ENCODE results near the gene ABAT. TPM values are rescaled to one million over a fixed set of nuclear protein-coding genes. Genes with fewer than 3 reads are reported as not detected.
"Not testable (repeated sequence)": the region's sequence is repeated elsewhere in the genome, so short reads cannot be mapped to it uniquely, and the experiment has no call there.

Gene ABAT
- polyA plus RNA-seq, 12 donors: 13.2 to 32.8 (median 19.9) TPM; not detected in 1

DNA sequence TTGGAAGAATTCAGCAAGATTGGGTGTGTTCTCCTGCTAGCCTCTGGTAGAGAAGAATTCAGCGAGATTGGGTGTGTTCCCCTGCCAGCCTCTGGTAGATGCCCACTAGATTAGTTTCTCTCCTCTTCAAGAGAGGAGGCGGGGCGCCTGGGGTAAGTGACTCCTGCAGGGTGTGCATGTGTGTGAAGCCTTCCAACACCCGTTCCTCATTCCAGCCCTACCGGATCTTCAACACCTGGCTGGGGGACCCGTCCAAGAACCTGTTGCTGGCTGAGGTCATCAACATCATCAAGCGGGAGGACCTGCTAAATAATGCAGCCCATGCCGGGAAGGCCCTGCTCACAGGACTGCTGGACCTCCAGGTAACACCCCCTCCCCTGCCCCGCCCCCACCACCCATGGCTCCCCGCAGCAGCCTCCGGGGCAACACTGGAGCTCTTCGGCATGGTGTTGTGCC, 101.7 kb downstream of the ABAT start:
- no peak for DNase-seq

DNA sequence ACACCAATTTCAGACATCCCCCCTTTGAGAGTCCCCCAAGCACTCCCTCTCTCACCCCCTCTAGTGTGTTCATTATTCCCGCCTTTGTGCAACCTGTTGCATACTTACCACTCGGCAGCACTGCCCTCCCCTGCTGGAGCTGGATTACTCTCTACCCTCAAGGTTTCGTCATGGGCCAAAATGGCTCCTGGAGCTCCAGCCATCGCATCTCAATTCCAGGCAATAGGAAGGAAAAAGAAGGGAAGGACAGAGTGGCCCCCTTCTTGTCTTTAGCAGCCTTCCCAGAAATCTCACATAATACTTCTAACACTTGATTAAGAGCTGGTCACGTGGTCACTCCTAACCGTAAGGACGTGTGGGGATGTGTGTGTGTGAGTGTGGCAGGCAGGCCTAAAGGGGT, 102.8 kb downstream of the ABAT start:
- no peak for DNase-seq

DNA sequence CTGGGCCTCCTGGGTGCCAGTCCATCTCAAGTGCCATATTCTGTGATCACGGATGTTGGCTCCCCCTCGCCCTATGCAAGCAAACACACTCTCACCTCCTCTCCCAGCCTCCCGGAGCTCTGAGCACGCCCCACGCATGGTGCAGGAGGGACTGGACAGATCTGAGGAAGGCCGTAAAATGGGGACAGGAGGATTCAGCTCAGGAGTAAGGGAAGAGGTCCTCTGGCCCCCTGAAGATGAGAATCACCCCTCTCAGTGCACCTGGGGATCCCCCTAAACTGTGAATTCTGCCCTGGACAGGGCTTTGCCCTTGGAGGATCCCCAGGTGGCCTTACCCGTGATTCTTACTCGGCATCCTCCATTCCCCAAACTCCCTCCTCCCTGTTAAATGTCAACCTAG, 107.4 kb downstream of the ABAT start:
- DNase-seq: no peak

DNA sequence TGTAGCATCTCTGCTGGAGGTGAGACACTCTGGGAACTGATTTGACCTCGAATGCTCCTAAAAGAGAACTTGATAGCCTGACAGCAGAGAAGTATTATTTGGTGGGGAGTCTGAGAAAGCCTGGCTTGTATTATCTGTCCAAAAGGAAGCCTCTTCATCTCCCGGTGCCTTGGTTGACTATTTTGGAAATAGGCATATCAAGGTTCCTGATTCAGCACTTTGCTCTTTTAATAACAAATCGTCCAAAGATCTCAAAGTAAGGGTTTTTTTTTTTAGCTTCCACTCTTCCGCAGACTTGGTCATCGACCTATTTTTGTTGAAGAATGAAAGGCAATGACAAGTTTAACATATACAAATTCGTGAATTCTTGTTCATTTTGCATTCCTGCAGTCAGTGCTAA, 108.3 kb downstream of the ABAT start:
- no peak for DNase-seq

DNA sequence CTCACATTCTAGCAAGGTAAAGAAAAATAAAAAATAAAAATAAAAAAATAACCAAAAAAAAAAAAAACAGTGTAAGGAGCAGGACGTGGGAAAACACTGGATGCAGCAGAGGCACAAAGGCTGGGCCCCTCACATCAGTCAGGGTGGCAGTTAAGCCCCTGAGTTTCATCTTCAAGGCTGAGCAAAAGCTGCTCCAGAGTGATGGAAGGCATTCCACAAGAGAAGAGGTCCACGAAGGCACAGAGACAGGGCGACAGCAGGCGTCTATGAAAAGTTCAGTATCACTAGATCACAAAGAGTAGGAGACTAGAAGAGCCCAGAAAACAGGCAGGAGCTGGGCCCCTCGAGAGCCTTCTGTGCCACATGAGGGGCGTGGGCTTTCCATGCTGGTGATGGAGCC, 111.0 kb downstream of the ABAT start:
- DNase-seq: no peak

DNA sequence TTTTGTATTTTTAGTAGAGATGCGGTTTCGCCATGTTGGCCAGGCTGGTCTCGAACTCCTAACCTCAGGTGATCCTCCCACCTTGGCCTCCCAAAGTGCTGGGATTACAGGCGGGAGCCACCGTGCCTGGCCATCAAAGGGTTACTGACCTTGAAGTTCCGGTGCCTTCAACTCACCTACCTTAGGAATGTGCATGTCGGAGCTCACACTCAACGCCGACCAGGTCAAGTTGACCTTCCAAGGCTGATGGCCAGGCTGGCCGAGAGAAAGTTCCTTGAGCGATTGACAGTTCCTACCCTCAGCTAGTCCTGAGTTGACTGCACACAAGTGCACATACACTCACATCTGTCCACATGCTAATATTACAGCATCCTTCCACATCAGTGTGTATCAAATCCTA, 111.9 kb downstream of the ABAT start:
- DNase-seq: not testable (repeated sequence)

DNA sequence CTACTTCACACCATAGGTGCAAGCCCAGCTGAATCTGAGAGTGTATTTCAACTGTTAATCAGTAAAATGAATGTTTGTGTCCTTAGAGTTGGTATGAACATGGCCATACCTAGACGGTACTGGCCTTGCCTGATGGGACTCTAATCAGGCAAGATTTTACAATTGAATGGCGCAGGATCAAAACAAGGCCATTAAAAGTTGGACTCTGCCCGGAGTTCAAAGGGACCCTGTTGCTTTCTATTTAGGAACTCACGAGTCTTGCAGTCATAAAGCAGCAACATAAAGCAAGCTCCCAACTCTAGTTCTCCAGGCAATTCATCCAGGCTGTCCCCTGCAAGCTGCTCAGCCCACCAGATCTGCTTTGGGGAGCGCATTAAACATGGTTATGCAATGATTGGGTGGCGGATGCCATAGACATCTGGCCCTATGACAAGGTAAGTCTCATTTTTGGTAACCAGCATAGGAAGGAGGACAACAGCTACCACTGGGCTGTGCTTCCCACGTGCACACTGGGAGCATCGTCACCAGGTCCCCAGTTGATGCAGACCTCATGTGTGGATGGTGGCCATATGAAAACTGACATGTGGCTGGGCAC, 114.3 kb downstream of the ABAT start:
- DNase-seq: no peak

DNA sequence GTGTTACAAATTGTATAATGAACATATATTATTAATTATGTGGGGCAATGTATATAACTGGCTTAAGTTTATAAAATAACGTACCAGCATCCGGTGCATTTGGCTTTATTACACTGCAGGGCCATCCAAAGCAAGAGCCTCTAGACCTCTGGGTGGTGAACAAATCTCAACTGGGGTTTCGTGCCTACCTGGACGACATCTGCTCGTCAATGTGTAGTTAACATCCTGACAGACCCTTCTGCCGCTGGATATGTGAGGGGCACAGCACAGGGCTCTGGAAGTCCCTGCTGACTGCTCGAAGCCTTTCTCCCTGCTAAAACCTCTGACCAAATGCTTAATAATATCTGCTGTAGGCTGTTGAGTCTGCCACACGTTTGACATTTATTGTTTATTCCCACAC, 120.7 kb downstream of the ABAT start:
- DNase-seq: no peak

DNA sequence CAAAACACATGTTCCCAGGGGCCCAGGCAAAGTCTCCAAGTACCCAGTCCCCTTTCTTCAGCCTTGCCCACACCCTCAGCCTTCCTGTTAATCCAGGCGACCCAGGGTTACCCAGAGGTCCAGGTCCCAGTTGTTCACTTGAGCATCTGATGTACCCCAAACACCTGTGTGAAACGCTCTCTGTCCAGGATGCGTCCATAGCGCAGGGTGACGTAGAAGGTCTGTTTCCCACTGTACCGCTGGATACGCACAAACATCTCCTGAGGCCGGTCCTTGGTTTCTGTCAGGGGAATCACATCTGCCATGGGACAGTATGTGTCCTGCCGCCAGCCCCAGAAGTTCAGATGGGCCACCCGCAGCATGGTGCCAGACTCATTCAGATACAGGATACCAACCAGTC, 121.4 kb downstream of the ABAT start:
- DNase-seq: no peak

DNA sequence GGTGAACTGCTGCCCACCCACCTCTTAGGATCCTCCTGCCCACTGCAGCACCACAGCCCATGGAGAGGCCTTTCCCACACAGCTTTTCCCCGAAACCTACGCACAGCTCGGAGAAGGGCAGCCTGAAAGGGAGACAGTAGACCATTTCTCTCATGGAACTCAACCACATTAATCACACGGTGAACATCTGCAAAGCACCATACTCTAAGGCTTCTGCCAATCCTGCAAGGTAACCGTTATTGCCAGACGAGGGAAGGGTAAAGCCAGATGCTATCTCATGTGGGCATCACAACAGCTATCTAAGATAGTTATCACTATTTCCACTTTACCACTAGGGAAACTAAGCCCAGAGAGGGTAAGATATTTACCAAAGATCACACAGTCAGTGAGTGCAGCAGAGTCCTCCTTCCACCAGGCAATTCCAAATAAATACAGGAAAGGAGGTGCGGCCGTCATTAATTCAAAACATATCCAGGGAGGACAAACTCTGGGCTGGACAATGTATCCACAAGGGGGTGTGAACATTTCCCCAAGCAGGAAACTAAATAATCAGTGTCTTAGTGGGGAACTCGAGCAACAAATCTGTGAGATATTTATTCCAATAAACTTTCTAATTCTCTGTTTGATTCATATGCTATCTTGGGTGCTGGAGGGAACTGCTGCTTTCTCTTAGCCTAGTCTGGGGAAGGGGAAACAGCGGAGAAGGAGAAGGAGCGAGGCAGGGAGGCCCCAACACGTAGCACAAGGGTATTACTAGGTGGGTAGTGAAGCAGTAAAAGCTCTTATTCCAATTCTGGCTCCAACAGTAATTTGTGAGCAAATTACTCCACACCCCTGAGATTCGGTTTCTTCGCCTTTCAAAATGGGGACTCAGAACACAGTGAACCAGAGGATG, 122.3 kb downstream of the ABAT start:
- DNase-seq: peak; percentile 6

DNA sequence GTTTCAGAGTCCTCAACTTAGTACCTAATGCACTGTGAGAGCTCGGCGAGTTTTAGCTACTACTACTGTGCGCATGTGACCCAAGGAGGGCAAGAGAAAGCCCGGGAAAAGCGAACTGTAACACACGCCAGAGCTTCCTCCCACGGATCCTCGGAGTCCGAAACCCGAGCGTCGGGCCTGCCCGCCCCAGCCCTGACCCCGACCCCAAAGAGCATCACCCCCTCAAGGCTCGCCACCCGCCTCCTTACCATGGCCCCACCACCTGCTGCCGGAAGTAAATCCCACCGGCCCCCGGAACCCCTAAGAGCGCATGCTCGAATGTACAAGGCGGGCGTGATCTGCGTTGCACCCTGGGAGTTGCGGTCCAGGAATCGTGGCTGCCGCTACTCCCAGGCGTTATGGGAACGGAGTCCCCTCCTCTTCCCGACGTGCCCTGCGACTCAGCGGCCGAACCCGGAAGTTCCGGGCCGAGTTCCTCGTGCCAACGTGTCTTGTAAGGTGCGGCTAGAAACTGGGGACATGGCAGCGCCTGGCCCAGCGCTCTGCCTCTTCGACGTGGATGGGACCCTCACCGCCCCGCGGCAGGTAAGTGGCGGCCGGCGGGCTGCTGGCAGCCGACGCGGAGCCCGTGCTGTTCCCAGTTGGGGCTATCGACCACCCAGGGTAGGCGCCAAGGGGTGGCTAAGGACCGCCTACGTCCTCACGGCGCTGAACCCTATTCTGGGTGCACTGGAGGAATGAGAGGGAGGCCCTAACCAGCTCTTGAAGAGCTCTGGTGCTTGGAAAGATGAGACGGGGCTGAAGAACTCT, 123.2 kb downstream of the ABAT start, which contains the start of the genes PMM2 and TMEM186:
TSS of gene PMM2 (plus strand) at position 476 of the 810 bp plus-strand sequence. CDS start at position 520, 44 bp downstream.
TSS of gene TMEM186 (minus strand) at position 276 of the 810 bp plus-strand sequence. CDS start at position 251, 25 bp downstream.
- peak; percentile 97 for DNase-seq

DNA sequence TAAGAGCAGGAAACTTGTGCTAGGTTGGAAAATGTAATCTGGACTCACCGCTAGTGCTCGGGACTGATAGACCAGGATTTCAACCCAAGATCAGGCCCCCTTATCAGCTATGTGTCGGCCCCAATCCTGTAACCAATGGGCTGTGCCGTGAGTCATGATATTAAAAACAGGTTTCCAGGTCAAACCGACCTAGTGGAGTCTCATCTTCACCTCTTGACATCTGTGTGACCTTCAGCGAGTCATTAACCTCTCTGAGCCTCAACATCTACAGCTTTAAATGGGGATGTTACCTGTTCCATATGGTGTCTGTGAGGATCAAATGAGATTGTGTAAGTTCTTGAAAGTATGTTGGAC, 123.7 kb downstream of the ABAT start:
- no peak for DNase-seq

DNA sequence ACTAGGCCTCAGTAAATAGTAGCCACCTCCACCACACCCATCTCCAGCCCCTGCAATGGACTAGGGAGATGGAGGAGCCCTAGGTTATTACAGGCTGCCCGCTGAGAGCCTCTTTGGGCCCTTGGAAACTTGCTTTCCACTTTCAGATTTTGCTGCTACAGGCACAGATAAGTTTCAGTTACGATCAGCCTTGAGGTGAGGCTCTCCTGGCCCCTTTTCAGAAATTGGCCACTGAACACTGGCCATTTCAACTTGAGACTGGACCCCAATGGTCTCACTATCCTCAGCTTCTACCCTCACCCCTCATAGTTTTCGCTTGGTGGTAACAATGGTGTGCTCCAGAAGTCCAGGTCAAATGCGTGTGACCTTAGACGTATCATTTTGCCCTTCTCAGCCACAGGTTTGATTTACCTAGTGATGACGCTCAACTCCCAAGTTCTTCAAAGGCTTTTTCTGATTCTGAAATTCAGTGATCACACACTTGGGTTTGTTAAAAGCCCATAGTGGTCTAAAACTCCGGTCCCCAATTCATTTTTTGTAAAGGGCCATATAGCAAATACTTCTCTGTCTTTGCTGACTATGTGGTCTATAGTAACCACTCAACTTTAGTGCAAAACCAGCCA, 124.2 kb downstream of the ABAT start:
- DNase-seq: no peak

DNA sequence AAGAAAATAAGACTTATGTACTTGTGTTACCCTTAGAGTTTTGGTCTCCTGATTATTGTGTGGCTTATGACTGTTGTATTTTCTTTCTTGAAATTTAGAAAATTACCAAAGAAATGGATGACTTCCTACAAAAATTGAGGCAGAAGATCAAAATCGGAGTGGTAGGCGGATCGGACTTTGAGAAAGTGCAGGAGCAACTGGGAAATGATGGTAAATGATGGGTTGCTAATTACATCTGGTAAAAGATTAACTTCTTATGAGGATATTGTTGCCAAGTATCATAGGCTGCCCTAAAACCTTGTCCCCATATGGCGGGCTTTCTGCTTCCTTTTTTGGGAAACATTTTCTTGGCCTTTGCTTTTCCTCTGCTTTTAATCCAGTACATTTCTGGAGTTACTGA, 127.3 kb downstream of the ABAT start:
- DNase-seq: no peak

DNA sequence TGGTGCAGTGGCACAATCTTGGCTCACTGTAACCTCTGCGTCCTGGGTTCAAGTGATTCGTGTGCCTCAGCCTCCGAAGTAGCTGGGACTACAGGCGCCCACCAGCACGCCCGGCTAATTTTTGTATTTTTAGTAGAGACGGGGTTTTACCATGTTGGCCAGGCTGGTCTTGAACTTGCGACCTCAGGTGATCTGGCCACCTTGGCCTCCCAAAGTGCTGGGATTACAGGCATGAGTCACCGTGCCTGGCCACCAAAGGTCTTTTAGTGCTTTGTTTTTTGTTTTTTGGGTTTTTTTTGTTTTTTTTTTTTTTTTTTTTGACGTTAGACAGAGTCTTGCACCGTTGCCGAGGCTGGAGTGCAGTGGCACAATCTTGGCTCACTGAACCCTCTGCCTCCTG, 129.3 kb downstream of the ABAT start:
- DNase-seq: not testable (repeated sequence)

DNA sequence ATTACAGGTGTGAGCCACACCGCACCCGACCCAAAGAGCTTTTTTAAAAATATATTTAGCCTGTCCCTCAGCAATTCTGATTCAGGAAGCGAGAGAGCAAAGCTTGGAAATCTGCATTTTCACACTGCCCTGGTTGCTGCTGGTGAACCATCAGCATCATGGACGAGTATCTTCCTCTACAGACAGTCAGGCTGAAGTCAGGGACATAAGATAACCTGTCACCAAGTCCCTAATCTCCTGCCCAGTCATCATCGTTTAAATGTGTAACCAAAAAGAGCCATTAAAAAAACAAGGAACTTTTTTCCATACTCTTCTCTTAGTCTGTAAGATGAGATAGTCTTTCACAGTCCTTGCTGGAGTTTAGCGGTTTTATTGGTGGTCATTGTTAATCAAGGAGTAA, 129.9 kb downstream of the ABAT start:
- no peak for DNase-seq

DNA sequence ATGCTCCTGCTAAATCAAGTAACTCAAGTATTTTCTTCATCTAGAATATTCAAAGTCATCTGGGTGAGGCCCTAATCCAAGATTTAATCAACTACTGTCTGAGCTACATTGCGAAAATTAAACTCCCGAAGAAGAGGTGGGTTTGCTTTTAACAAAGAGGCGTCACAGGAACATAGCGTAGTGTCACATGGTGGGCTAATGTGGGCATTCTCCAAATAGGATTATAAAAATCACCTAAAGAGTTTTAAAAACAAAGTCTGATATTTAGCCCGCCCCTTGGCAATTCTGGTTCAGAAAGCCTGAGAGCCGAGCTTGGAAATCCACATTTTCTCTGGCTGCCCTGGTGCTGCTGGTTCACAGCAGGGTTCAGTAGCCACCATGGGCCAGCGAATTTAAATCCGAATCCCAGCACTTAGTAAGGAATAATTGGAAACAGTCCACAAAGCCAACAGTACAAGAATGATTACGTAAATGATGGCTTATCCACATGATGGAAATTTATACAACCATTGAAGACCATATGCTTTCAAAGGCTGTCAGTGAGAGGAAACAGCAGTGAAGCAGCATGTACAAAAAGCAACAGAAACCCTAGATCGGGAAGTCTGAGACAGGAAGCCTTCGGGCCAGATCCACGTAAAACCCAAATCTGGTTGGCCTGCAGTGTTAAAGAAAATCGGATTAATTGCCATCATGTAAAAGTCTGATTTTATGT, 132.0 kb downstream of the ABAT start:
- DNase-seq: no peak

DNA sequence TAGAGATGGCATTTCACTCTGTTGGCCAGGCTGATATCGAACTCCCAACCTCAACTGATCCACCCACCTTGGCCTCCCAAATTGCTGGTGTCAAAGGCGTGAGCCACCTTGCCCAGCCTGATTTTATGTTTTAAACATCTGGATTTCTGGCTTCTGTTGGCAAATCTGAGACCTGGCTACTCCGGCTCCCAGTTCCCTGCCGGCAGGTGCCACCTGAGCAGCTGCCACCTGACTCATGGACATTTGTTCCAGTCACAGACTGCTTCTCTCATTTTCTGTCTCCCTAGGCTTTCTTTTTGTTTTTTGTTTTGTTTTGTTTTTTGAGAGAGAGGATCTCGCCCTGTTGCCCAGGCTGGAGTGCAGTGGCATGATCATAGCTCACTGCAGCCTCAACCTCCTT, 132.8 kb downstream of the ABAT start:
- DNase-seq: no peak

DNA sequence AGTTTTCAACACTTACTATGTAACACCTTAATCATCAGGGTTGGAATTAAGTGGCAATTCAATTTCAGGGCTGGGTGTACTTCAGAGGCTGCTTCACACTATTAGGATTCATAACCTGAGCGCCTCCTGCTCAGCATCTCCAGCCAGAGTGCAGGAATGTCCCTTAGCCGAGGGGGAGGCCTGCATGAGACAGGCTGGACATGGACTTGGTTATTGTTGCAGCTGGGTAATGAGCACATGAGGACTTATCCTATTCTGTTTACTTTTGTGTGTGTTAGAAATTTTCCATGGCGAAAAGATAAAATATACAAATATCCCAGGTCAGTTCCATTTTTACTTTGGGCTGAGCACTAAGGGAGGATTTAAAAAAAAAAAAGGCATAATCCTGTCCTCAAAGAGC, 133.6 kb downstream of the ABAT start:
- DNase-seq: no peak

DNA sequence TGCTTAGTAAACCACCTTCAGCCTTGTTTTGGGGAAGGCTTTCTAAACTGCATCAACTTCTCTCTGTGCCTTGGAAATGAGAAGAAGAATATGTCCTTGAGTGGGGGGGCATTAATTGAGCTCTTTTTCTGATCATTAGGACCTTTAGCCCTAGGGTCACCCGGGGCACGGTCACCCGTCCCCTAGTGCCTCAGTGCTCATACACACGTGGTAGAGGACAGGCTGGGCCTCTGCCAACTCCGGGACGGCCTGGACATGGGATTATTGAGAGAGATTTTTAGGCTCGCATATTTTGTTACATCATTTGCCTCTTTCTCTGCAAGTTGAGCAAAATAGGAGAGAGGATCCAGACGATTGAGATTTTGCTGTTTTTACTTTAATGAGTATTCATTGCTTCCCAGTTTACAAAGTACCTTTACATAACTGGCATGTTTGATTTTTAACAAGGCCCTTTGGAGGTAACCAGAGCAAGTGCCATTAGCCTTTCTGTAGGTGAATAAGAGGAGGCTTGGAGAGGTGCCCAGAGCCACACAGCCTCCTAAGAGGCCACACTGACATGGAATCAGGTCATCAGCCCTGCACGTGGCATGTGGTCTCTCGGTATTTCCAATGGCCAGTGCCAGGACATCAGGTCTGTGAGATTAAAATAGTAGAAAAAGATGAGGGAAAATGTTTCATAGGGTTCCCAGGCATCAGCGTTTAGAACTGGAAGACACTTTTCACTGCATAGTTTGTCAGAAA, 134.4 kb downstream of the ABAT start:
- DNase-seq: no peak
